Neural cell (in vitro differentiated cells): ENCODE results near the gene TAB2. TPM values are rescaled to one million over a fixed set of nuclear protein-coding genes. Genes with fewer than 3 reads are reported as not detected.

Experiments used
- H2AFZ ChIP-seq: fragments of 200-600, 300-800 bp; sonication (generic), shearing (Covaris generic); 2 replicates; pipeline ENCODE4 v1.6.0; 2014; ENCODE audit warnings: low read depth, mild to moderate bottlenecking, antibody characterized with exemption, low read length, moderate library complexity
- H3F3A ChIP-seq: fragments of 200-600 bp; shearing (Covaris generic); 2 replicates; pipeline ENCODE4 v1.6.1; 2016; ENCODE audit warnings: mild to moderate bottlenecking, moderate library complexity, mixed read lengths, antibody characterized with exemption, low read length; ENCODE audit not compliant: insufficient read depth, poor library complexity, severe bottlenecking
- H3K27ac ChIP-seq: fragments of 200-600, 300-800 bp; sonication (generic), shearing (Covaris generic); 2 replicates; pipeline ENCODE4 v1.5.1; 2014; ENCODE audit warnings: mild to moderate bottlenecking, low read length, moderate library complexity
- H3K27me3 ChIP-seq: fragments of 300-800, 200-600 bp; sonication (generic), shearing (Covaris generic); 2 replicates; pipeline ENCODE4 v1.6.0; 2014; ENCODE audit warnings: mild to moderate bottlenecking, low read depth, low read length, moderate library complexity; ENCODE audit not compliant: insufficient read depth
- H3K36me3 ChIP-seq: fragments of 300-800, 200-600 bp; sonication (generic), shearing (Covaris generic); 2 replicates; pipeline ENCODE4 v1.5.1; 2014; ENCODE audit warnings: mild to moderate bottlenecking, antibody characterized with exemption, low read length, moderate library complexity; ENCODE audit not compliant: insufficient read depth
- H3K4me2 ChIP-seq: fragments of 300-800, 200-600 bp; sonication (generic), shearing (Covaris generic); 2 replicates; pipeline ENCODE4 v1.6.0; 2014; ENCODE audit warnings: mild to moderate bottlenecking, low read length
- H3K4me3 ChIP-seq: fragments of 300-800, 200-600 bp; sonication (generic), shearing (Covaris generic); 2 replicates; pipeline ENCODE4 v1.5.1; 2014; ENCODE audit warnings: mild to moderate bottlenecking, low read length, moderate library complexity
- H3K79me2 ChIP-seq: fragments of 200-600 bp; shearing (Covaris generic); replicated peaks from 2 replicates; pipeline ENCODE4 v1.6.0; 2014; ENCODE audit warnings: mild to moderate bottlenecking, low read length, moderate library complexity; ENCODE audit not compliant: insufficient read depth
- H3K9ac ChIP-seq: fragments of 300-800, 200-600 bp; sonication (generic), shearing (Covaris generic); 2 replicates; pipeline ENCODE4 v1.6.1; 2016; ENCODE audit warnings: mild to moderate bottlenecking, low read length, mixed read lengths
- H3K9me2 ChIP-seq: fragments of 200-600 bp; shearing (Covaris generic); 2 replicates; pipeline ENCODE4 v1.6.1; 2016; ENCODE audit warnings: mild to moderate bottlenecking, low read length, mixed read lengths; ENCODE audit not compliant: insufficient read depth
- H3K9me3 ChIP-seq: fragments of 200-600, 300-800 bp; sonication (generic), shearing (Covaris generic); 2 replicates; pipeline ENCODE4 v1.6.1; 2016; ENCODE audit warnings: mild to moderate bottlenecking, mixed run types, low read length, moderate library complexity, mixed read lengths
- H4K20me1 ChIP-seq: fragments of 200-600 bp; shearing (Covaris generic); 2 replicates; pipeline ENCODE4 v1.6.1; 2016; ENCODE audit warnings: mild to moderate bottlenecking, mixed run types; ENCODE audit not compliant: insufficient read depth
- EP300 ChIP-seq: fragments of 450-650 bp; conservative IDR thresholded peaks from 2 replicates; pipeline ENCODE4 v1.6.1; 2014; ENCODE audit warnings: antibody characterized with exemption, mild to moderate bottlenecking, moderate library complexity; ENCODE audit not compliant: poor library complexity, severe bottlenecking
- EZH2 ChIP-seq: fragments of 200-600, 300-800 bp; shearing (Covaris generic), sonication (generic); IDR thresholded peaks from 2 replicates; pipeline ENCODE4 v1.6.1; 2014; ENCODE audit warnings: antibody characterized with exemption, low read length, borderline replicate concordance, mild to moderate bottlenecking; ENCODE audit not compliant: insufficient read depth, poor library complexity, severe bottlenecking
- MXI1 ChIP-seq: fragments of 450-650 bp; conservative IDR thresholded peaks from 2 replicates; pipeline ENCODE4 v1.6.1; 2014; ENCODE audit warnings: antibody characterized with exemption, mild to moderate bottlenecking; ENCODE audit not compliant: poor library complexity, severe bottlenecking
- POLR2AphosphoS5 ChIP-seq: IDR thresholded peaks from 2 replicates; pipeline ENCODE4 v1.6.1; 2012
- RAD21 ChIP-seq: fragments of 450-650 bp; conservative IDR thresholded peaks from 2 replicates; pipeline ENCODE4 v1.6.1; 2014; ENCODE audit warnings: antibody characterized with exemption, mild to moderate bottlenecking, moderate library complexity
- SMC3 ChIP-seq: fragments of 450-650 bp; conservative IDR thresholded peaks from 2 replicates; pipeline ENCODE4 v1.6.1; 2014; ENCODE audit warnings: antibody characterized with exemption, mild to moderate bottlenecking, moderate library complexity; ENCODE audit not compliant: poor library complexity
- TAF1 ChIP-seq: IDR thresholded peaks from 2 replicates; pipeline ENCODE4 v1.6.1; 2012; ENCODE audit warnings: low read depth
- polyA plus RNA-seq: library from polyadenylated mRNA; depleted of rRNA; stranded (reverse); fragments of >200 nt; gene quantifications from 2 replicates; pipeline ENCODE4 v1.2.3, GENCODE V29; 2014
- TF ChIP-seq, protein P1 (sequence below): IDR thresholded peaks from 2 replicates; pipeline ENCODE4 v1.6.1; 2012; ENCODE audit warnings: borderline replicate concordance
- TF ChIP-seq, protein P2 (sequence below): fragments of 450-650 bp; IDR thresholded peaks from 2 replicates; pipeline ENCODE4 v1.5.1; 2014; ENCODE audit warnings: antibody characterized with exemption, mild to moderate bottlenecking, moderate library complexity; ENCODE audit not compliant: poor library complexity, severe bottlenecking

The TAB2 gene
- polyA plus RNA-seq, 1 donor from 2014 or later: 27.6 TPM

GRCh38 chr6:149311293-149311692 is 6.2 kb upstream of the TAB2 start:
- no peaks in the 10 kb centered on the region for H3K36me3 ChIP-seq
- H3K79me2 ChIP-seq: no peaks in the 10 kb centered on the region
- no peaks in the 10 kb centered on the region for H3K9me2 ChIP-seq
- TF ChIP-seq, protein P1, sequence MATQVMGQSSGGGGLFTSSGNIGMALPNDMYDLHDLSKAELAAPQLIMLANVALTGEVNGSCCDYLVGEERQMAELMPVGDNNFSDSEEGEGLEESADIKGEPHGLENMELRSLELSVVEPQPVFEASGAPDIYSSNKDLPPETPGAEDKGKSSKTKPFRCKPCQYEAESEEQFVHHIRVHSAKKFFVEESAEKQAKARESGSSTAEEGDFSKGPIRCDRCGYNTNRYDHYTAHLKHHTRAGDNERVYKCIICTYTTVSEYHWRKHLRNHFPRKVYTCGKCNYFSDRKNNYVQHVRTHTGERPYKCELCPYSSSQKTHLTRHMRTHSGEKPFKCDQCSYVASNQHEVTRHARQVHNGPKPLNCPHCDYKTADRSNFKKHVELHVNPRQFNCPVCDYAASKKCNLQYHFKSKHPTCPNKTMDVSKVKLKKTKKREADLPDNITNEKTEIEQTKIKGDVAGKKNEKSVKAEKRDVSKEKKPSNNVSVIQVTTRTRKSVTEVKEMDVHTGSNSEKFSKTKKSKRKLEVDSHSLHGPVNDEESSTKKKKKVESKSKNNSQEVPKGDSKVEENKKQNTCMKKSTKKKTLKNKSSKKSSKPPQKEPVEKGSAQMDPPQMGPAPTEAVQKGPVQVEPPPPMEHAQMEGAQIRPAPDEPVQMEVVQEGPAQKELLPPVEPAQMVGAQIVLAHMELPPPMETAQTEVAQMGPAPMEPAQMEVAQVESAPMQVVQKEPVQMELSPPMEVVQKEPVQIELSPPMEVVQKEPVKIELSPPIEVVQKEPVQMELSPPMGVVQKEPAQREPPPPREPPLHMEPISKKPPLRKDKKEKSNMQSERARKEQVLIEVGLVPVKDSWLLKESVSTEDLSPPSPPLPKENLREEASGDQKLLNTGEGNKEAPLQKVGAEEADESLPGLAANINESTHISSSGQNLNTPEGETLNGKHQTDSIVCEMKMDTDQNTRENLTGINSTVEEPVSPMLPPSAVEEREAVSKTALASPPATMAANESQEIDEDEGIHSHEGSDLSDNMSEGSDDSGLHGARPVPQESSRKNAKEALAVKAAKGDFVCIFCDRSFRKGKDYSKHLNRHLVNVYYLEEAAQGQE: no peak
- TF ChIP-seq POLR2AphosphoS5: no peak
- TF ChIP-seq, protein P2, sequence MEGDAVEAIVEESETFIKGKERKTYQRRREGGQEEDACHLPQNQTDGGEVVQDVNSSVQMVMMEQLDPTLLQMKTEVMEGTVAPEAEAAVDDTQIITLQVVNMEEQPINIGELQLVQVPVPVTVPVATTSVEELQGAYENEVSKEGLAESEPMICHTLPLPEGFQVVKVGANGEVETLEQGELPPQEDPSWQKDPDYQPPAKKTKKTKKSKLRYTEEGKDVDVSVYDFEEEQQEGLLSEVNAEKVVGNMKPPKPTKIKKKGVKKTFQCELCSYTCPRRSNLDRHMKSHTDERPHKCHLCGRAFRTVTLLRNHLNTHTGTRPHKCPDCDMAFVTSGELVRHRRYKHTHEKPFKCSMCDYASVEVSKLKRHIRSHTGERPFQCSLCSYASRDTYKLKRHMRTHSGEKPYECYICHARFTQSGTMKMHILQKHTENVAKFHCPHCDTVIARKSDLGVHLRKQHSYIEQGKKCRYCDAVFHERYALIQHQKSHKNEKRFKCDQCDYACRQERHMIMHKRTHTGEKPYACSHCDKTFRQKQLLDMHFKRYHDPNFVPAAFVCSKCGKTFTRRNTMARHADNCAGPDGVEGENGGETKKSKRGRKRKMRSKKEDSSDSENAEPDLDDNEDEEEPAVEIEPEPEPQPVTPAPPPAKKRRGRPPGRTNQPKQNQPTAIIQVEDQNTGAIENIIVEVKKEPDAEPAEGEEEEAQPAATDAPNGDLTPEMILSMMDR: no peak
- no peak for TF ChIP-seq TAF1
- no peak for TF ChIP-seq EZH2
- H3K27ac ChIP-seq: no peak overlapping the region
- no peak overlapping the region for H2AFZ ChIP-seq
- peaks cover 2% of the 10 kb centered on the region for H3F3A ChIP-seq
- no peak overlapping the region for H3K4me2 ChIP-seq
- no peaks in the 10 kb centered on the region for H4K20me1 ChIP-seq
- H3K4me3 ChIP-seq: no peak overlapping the region
- H3K9me3 ChIP-seq: no peaks in the 10 kb centered on the region
- H3K9ac ChIP-seq: no peak overlapping the region
- H3K27me3 ChIP-seq: no peaks in the 10 kb centered on the region

GRCh38 chr6:149311766-149312165 is 5.7 kb upstream of the TAB2 start:
- H2AFZ ChIP-seq: no peak overlapping the region
- H3K4me2 ChIP-seq: no peak overlapping the region
- TF ChIP-seq TAF1 (no peak), EP300 (no peak), POLR2AphosphoS5 (no peak), RAD21 (no peak), SMC3 (no peak), MXI1 (no peak), EZH2 (no peak)
- TF ChIP-seq, protein P2: no peak
- TF ChIP-seq, protein P1: no peak
- H3K79me2 ChIP-seq: no peaks in the 10 kb centered on the region
- peaks cover 5% of the 10 kb centered on the region for H3F3A ChIP-seq
- no peak overlapping the region for H3K4me3 ChIP-seq
- H3K9me3 ChIP-seq: no peaks in the 10 kb centered on the region
- H3K27me3 ChIP-seq: no peaks in the 10 kb centered on the region
- no peaks in the 10 kb centered on the region for H3K9me2 ChIP-seq
- no peaks in the 10 kb centered on the region for H3K36me3 ChIP-seq
- no peak overlapping the region for H3K9ac ChIP-seq
- H4K20me1 ChIP-seq: no peaks in the 10 kb centered on the region
- no peak overlapping the region for H3K27ac ChIP-seq
